ENCODE results near the gene NCBP3.
A peak's percentile ranks its signal among the peaks of the same experiment; 100 is the strongest.

The NCBP3 gene

DNA sequence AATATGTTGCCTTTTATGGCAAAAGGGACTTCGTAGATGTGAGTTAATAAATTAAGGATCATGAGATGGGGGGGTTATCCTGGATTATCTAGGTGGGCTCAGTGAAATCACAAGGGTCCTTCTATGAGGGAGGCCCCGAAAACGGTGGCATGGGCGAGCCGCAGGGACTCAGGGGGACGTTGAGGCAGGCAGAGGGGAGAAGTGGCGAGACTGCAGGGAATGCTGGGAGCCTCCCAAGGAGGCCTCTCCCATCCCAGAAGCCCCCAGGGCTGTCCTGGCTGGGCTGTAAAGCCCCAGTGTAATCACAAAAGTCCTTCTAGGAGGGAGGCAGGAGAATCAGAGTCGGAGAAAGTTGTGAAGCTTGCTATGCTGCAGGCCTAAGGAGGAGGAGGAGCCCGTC lies 80.1 kb downstream of the NCBP3 start:
- Histone ChIP-seq H3K27me3 (ENCODE audit: control insufficient read depth, insufficient read depth, low read length) (no peaks in the 10 kb centered on the region), H3K9ac (ENCODE audit: low read depth, low read length) (no peak overlapping the region), H3K27ac (ENCODE audit: low read depth, low read length) (no peak overlapping the region), H3K4me3 (ENCODE audit: low read depth, low read length) (no peak overlapping the region), H3K36me3 (ENCODE audit: control insufficient read depth, insufficient read depth, low read length) (no peaks in the 10 kb centered on the region), H3K4me1 (ENCODE audit: control insufficient read depth, insufficient read depth, low read length) (no peaks in the 10 kb centered on the region), H3K9me3 (ENCODE audit: control insufficient read depth, insufficient read depth, low read length) (no peaks in the 10 kb centered on the region)

DNA sequence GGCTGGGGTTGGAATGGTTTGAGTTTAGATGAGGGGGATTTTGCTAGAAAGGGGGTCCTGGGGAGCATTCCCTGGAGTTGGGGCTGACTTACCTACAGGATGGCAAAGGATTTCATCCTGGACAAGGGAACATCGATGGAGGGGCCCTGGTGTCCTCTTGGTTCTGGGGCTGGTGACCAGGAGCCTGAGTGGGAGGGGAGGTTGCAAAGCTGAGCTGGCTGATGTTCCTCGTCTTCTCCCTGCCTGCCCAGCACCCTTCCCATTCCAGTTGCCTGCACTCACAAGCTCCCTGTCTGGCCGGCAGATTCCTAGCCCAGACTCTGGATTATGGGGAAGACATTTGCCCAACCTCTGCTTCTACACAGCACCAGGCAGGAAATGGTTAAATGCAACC lies 82.3 kb downstream of the NCBP3 start:
- H3K4me1 ChIP-seq (ENCODE audit: control insufficient read depth, insufficient read depth, low read length) = no peaks in the 10 kb centered on the region
- H3K36me3 ChIP-seq (ENCODE audit: control insufficient read depth, insufficient read depth, low read length) = no peaks in the 10 kb centered on the region
- H3K9ac ChIP-seq (ENCODE audit: low read depth, low read length) = no peak overlapping the region
- peaks cover 6% of the 10 kb centered on the region; the same call in 1 of the 2 replicates for H3K9me3 ChIP-seq (ENCODE audit: control insufficient read depth, insufficient read depth, low read length)
- H3K4me3 ChIP-seq (ENCODE audit: low read depth, low read length) = no peak overlapping the region
- H3K27ac ChIP-seq (ENCODE audit: low read depth, low read length) = no peak overlapping the region
- H3K27me3 ChIP-seq (ENCODE audit: control insufficient read depth, insufficient read depth, low read length) = no peaks in the 10 kb centered on the region

DNA sequence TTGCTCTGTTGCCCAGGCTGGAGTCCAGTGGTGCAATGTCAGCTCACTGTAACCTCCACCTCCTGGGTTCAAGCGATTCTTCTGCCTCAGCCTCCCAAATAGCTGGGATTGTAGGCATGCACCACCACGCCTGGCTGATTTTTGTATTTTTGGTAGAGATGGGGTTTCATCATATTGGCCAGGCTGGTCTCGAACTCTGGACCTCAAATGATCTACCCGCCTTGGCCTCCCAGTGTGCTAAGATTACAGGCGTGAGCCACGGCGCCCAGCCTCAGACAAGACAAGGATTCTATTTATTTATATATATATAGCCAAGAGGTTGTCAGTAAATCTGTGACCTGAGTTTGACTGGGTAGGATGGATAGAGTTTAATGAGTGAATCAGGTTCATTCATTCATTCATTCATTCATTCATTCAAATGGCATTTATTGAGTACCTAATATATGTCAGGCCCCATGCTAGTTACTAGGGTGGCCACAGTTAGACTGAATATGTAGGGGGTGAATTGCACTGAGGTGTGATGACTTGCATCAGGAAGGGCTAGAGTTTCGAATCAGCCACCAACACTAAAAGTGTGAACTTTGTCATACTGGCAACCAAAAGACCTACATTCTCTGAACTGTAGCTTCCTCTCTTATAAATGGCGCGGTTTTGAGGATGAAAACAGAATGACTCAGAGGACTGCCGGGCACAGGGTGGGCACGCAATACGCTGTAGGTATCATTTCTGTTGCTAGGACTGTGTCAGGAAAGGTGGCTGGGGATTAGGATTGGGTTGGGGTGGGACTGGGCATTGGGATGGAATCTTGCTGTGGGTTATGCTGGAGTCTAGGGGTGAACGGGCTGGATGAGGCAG lies 82.9 kb downstream of the NCBP3 start:
- Histone ChIP-seq H3K9ac (ENCODE audit: low read depth, low read length) (no peak overlapping the region), H3K36me3 (ENCODE audit: control insufficient read depth, insufficient read depth, low read length) (no peaks in the 10 kb centered on the region), H3K9me3 (ENCODE audit: control insufficient read depth, insufficient read depth, low read length) (peaks cover 6% of the 10 kb centered on the region; the same call in 1 of the 2 replicates), H3K27me3 (ENCODE audit: control insufficient read depth, insufficient read depth, low read length) (no peaks in the 10 kb centered on the region), H3K27ac (ENCODE audit: low read depth, low read length) (no peak overlapping the region), H3K4me3 (ENCODE audit: low read depth, low read length) (no peak overlapping the region), H3K4me1 (ENCODE audit: control insufficient read depth, insufficient read depth, low read length) (no peaks in the 10 kb centered on the region)

DNA sequence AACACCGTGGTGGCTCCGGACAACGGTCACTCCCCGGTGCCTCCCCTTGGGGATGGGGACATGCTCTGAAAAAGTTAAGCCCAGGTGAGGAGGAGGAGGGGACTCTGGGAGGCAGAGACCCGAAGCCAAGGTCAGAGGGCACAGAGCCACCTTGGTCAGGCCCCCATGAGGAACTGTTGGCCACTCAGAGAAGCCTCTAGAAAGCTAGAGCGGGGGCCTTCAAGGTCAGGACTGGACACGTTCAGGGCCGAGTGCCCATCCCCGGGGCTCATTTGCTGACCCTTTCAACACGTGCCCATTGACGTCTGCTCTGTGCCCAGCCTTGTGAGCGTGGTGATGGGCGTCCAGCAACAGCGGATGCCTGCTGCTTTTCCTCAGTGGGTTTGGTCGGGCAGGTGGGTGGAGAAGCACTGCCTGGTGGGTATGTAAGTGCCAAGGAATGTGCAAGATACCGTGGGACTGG lies 84.1 kb downstream of the NCBP3 start:
- peaks cover 6% of the 10 kb centered on the region; the same call in 1 of the 2 replicates for H3K9me3 ChIP-seq (ENCODE audit: control insufficient read depth, insufficient read depth, low read length)
- H3K27ac ChIP-seq (ENCODE audit: low read depth, low read length) = no peak overlapping the region
- no peak overlapping the region for H3K4me3 ChIP-seq (ENCODE audit: low read depth, low read length)
- H3K9ac ChIP-seq (ENCODE audit: low read depth, low read length) = no peak overlapping the region
- H3K4me1 ChIP-seq (ENCODE audit: control insufficient read depth, insufficient read depth, low read length) = no peaks in the 10 kb centered on the region
- H3K27me3 ChIP-seq (ENCODE audit: control insufficient read depth, insufficient read depth, low read length) = no peaks in the 10 kb centered on the region
- H3K36me3 ChIP-seq (ENCODE audit: control insufficient read depth, insufficient read depth, low read length) = no peaks in the 10 kb centered on the region

DNA sequence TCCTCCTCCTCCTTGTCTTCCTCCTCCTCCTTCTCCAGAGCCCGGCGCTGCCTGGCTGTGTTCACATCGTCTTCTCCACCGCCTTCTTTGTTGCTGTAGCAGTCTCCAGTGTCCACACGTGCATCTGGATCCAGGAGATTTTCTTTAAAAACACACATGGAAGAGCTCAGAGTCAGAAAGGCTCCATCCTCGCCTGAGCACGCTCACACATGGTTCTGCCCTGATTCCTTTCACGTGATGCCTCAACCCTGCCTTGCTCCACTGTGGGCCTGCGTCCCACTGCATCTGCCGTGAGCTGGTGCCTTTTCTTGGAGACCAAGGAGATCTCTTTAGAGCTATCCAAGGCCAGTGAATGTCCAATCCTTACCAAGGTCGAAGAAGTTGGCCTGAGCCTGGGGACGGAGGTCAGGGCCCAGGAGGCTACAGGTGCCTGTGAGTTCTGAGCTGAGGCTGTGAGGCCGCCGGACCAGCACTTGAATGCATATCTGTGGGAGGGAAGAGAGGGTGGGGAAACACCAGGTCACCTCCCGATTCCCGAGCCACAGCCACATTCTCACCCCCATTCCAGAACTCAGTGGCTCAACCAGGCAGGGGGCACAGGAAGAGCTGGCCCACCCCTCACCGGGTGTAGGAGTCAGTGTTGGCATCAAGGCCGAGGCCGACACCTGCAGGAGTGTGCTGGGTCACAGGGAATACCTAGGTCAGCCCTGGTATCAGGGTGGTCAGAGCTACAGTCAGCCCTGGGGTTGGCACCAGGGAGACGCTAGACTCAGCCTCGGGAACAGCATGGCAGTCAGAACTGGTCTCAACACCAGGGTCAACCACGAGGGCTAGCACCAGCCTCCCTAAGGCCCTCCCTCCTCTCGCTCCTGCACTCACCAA lies 84.8 kb downstream of the NCBP3 start:
- Histone ChIP-seq H3K4me3 (ENCODE audit: low read depth, low read length) (no peak overlapping the region), H3K27ac (ENCODE audit: low read depth, low read length) (no peak overlapping the region), H3K36me3 (ENCODE audit: control insufficient read depth, insufficient read depth, low read length) (no peaks in the 10 kb centered on the region), H3K27me3 (ENCODE audit: control insufficient read depth, insufficient read depth, low read length) (no peaks in the 10 kb centered on the region), H3K4me1 (ENCODE audit: control insufficient read depth, insufficient read depth, low read length) (no peaks in the 10 kb centered on the region), H3K9me3 (ENCODE audit: control insufficient read depth, insufficient read depth, low read length) (peaks cover 6% of the 10 kb centered on the region; the same call in 1 of the 2 replicates), H3K9ac (ENCODE audit: low read depth, low read length) (no peak overlapping the region)

DNA sequence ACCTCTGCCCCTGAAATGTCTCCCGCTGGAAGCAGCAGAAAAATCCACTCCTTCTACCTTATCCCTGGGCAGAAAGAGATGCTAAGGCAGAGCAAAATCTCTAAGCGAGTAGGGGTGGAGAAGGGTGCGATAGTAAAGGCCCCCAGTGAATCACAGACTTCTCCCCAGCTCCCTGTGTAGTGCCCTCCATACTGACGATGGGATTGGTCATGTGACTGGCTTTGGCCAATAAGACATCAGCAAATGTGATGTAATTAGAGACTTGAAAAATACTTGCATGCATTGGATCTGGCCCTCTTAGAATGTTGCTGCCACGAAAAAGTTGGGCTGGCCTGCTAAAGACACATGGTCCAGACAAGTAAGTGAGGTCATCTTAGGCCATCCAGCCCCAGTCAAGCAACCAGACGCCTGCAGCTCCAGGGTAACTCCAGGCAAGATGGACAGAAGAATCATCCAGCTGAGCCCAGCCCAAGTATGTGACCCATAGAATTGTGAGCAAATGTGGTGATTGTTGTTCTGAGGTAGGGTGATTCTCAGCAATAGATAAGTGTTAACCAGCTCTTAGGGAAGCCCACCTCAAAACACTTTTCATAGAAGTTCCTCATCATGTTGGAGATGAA lies 86.3 kb downstream of the NCBP3 start:
- Histone ChIP-seq H3K9ac (ENCODE audit: low read depth, low read length) (no peak overlapping the region), H3K27me3 (ENCODE audit: control insufficient read depth, insufficient read depth, low read length) (no peaks in the 10 kb centered on the region), H3K4me3 (ENCODE audit: low read depth, low read length) (no peak overlapping the region), H3K4me1 (ENCODE audit: control insufficient read depth, insufficient read depth, low read length) (no peaks in the 10 kb centered on the region), H3K36me3 (ENCODE audit: control insufficient read depth, insufficient read depth, low read length) (no peaks in the 10 kb centered on the region), H3K27ac (ENCODE audit: low read depth, low read length) (no peak overlapping the region), H3K9me3 (ENCODE audit: control insufficient read depth, insufficient read depth, low read length) (peaks cover 6% of the 10 kb centered on the region; the same call in 1 of the 2 replicates)

DNA sequence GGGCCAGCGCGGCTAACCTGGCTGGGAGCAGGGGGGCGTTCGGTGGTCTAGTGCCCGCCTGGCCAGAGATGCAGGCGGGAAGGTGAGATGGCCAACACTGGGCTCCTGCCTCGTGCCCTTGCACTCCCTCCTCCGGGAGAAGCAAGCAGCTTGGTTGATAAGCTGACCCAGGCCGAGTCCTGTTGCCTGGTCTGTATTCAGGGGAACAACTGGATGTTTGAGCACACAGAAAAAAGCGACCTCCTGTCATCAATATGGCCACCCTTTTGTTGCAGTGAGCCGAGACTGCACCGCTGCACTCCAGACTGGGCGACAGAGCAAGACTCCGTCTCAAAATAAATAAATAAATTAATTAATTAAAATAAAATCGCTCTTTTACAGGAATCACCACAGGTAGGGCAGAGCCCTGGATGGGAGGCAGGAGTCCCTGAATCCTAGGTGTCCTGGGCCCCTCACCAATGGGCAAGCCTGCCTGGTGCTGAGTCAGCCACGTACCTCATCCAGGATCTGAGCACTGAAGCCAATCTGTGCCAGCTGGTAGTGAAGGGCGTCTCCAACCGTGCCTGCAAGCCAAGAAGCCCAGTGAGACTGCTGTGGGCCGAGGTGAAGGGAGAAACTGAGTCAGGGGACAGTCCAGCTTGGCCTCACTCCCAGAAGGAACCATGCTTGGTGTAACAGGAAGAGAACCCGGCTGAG lies 90.6 kb downstream of the NCBP3 start:
- Histone ChIP-seq H3K9ac (ENCODE audit: low read depth, low read length) (peak overlapping the region; percentile 60), H3K27me3 (ENCODE audit: control insufficient read depth, insufficient read depth, low read length) (no peaks in the 10 kb centered on the region), H3K9me3 (ENCODE audit: control insufficient read depth, insufficient read depth, low read length) (peaks cover 6% of the 10 kb centered on the region; the same call in 1 of the 2 replicates), H3K36me3 (ENCODE audit: control insufficient read depth, insufficient read depth, low read length) (no peaks in the 10 kb centered on the region), H3K27ac (ENCODE audit: low read depth, low read length) (peak overlapping the region; percentile 75), H3K4me1 (ENCODE audit: control insufficient read depth, insufficient read depth, low read length) (no peaks in the 10 kb centered on the region), H3K4me3 (ENCODE audit: low read depth, low read length) (peak overlapping the region; percentile 75)

DNA sequence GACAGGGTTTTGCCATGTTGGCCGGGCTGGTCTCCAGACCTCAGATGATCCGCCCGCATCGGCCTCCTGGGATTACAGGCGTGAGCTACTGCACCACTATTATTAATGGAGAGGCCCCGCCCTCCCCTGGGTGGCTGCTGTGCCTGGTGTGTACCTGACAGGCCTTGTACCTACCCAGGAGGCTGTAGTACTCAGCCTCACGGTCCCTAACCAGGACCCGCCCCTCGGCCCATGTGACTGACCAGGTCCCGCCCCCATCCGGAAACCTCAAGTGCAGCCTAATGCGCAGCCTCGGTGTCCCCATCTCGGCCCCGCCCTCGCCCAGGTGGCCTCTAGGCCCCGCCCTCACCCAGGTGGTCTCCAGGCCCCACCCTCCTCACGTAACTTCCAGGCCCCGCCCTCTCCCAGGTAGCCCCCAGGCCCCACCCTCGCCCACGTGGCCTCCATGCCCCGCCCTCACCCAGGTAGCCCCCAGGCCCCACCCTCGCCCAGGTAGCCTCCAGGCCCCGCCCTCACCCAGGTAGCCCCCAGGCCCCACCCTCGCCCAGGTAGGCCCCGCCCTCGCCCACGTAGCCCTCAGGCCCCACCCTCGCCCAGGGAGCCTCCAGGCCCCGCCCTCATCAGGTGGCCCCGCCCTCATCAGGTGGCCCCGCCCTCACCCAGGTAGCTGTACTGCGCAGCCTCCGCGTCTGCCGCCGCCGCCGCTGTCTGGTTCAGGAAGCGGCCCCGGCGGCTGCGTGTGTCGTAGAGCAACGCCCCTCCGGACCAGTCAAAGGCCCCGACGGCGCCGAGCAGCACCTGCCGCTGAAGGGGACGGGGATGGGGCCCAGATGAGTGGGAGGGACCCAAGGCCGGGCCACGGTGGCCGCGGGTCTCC lies 91.3 kb downstream of the NCBP3 start:
- no peaks in the 10 kb centered on the region for H3K36me3 ChIP-seq (ENCODE audit: control insufficient read depth, insufficient read depth, low read length)
- H3K27ac ChIP-seq (ENCODE audit: low read depth, low read length) = peak overlapping the region; percentile 75
- H3K9ac ChIP-seq (ENCODE audit: low read depth, low read length) = peak overlapping the region; percentile 60
- peaks cover 2% of the 10 kb centered on the region; the same call in 1 of the 2 replicates for H3K9me3 ChIP-seq (ENCODE audit: control insufficient read depth, insufficient read depth, low read length)
- no peaks in the 10 kb centered on the region for H3K4me1 ChIP-seq (ENCODE audit: control insufficient read depth, insufficient read depth, low read length)
- peak overlapping the region; percentile 75 for H3K4me3 ChIP-seq (ENCODE audit: low read depth, low read length)
- no peaks in the 10 kb centered on the region for H3K27me3 ChIP-seq (ENCODE audit: control insufficient read depth, insufficient read depth, low read length)

DNA sequence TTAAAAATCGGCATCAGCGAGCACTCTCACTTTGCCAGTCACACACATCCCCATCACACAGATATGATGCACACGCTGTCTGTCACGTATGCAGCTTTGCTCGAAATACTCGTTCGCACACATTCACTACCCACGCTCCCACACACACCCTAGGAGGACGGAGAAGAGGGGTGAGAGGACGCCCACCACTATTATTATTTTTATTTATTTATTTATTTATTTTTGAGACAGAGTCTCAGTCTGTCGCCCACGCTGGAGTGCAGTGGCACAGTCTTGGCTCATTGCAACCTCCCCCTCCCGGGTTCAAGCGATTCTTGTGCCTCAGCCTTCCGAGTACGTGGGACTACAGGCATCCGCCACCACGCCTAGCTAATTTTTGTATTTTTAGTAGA lies 92.0 kb downstream of the NCBP3 start:
- Histone ChIP-seq H3K27me3 (ENCODE audit: control insufficient read depth, insufficient read depth, low read length) (no peaks in the 10 kb centered on the region), H3K9ac (ENCODE audit: low read depth, low read length) (no peak overlapping the region), H3K9me3 (ENCODE audit: control insufficient read depth, insufficient read depth, low read length) (no peaks in the 10 kb centered on the region), H3K4me1 (ENCODE audit: control insufficient read depth, insufficient read depth, low read length) (no peaks in the 10 kb centered on the region), H3K36me3 (ENCODE audit: control insufficient read depth, insufficient read depth, low read length) (no peaks in the 10 kb centered on the region), H3K4me3 (ENCODE audit: low read depth, low read length) (no peak overlapping the region; the same call in 1 of the 2 replicates), H3K27ac (ENCODE audit: low read depth, low read length) (no peak overlapping the region)

Data from HUES48 (cell line).